H1 (cell line): ENCODE data around the gene TPST2. TPM values are rescaled to one million over a fixed set of nuclear protein-coding genes. Genes with fewer than 3 reads are reported as not detected.

Source experiments
- CTCF ChIA-PET: fragments of 300-600 bp; sonication (Branson Sonifier 250); formaldehyde crosslinking; loops from one replicate; lab custom pipeline; 2021; ENCODE audit not compliant: partially characterized antibody; lab: Charles Lee
- POLR2A ChIA-PET: fragments of 300-600 bp; sonication (Branson Sonifier 250); formaldehyde crosslinking; loops from one replicate; lab custom pipeline; 2021; ENCODE audit warnings: inconsistent platforms; ENCODE audit not compliant: partially characterized antibody; lab: Charles Lee
- DNase-seq, 2 experiments: peaks; one replicate each; pipeline versions ENCODE4 v3.0.0 to v3.0.0-alpha.2; 2010 to 2022; ENCODE audit warnings: low spot score in 2 of 2, low read depth in 1 of 2, mixed read lengths in 1 of 2
- FAIRE-seq: peaks from 2 replicates; lab custom pipeline; 2011; peaks lifted over from hg19 to GRCh38; lab: Jason Lieb, UNC
- H2AFZ ChIP-seq: 2 replicates; pipeline ENCODE4 v1.8.1; 2012; ENCODE audit warnings: low read length, inconsistent platforms
- H2AK5ac ChIP-seq: 2 replicates; pipeline ENCODE4 v1.6.1; 2013; ENCODE audit warnings: low read depth, low read length
- H2BK120ac ChIP-seq: replicated peaks from 2 replicates; pipeline ENCODE3; 2013; ENCODE audit warnings: low read depth, low read length, inconsistent platforms
- H2BK12ac ChIP-seq: 2 replicates; pipeline ENCODE4 v1.6.1; 2013; ENCODE audit warnings: low read depth, low read length
- H2BK15ac ChIP-seq: 2 replicates; pipeline ENCODE4 v1.6.1; 2013; ENCODE audit warnings: low read length
- H2BK20ac ChIP-seq: 2 replicates; pipeline ENCODE4 v1.6.1; 2013; ENCODE audit warnings: low read length
- H2BK5ac ChIP-seq: 2 replicates; pipeline ENCODE4 v1.6.1; 2013; ENCODE audit warnings: low read depth, low read length
- H3K14ac ChIP-seq: 2 replicates; pipeline ENCODE4 v1.6.1; 2013; ENCODE audit warnings: inconsistent platforms; ENCODE audit not compliant: insufficient read length
- H3K18ac ChIP-seq: 2 replicates; pipeline ENCODE4 v1.6.1; 2013; ENCODE audit warnings: low read length; ENCODE audit errors: extremely low read depth
- H3K23ac ChIP-seq: 2 replicates; pipeline ENCODE4 v1.6.1; 2013; ENCODE audit warnings: inconsistent platforms; ENCODE audit not compliant: insufficient read length
- H3K23me2 ChIP-seq: 2 replicates; pipeline ENCODE4 v1.6.1; 2013; ENCODE audit warnings: low read depth, low read length
- H3K27ac ChIP-seq: 2 replicates; pipeline ENCODE4 v1.6.1; 2011; ENCODE audit warnings: low read depth, low read length, inconsistent platforms
- H3K27me3 ChIP-seq, 4 experiments: replicated peaks in 1 of 4; 1 replicate in 1 of 4; 2 replicates in 3 of 4; pipeline versions ENCODE4 v1.6.1 to v1.8.1; 2011 to 2013; ENCODE audit warnings: low read length in 3 of 4, mild to moderate bottlenecking in 3 of 4, inconsistent platforms in 2 of 4, mixed read lengths in 2 of 4, moderate library complexity in 1 of 4; ENCODE audit not compliant: control insufficient read depth in 3 of 4, insufficient read depth in 3 of 4; ENCODE audit errors: extremely low read depth in 1 of 4
- H3K36me3 ChIP-seq, 4 experiments: 2 replicates each; pipeline versions ENCODE4 v1.6.1 to v1.8.1; 2011 to 2013; ENCODE audit warnings: mild to moderate bottlenecking in 4 of 4, low read length in 3 of 4, moderate library complexity in 2 of 4, control low read depth in 1 of 4, inconsistent platforms in 1 of 4; ENCODE audit not compliant: insufficient read depth in 4 of 4, control insufficient read depth in 2 of 4
- H3K4ac ChIP-seq: replicated peaks from 2 replicates; pipeline ENCODE3; 2013; ENCODE audit warnings: low read length, low read depth, mixed read lengths, inconsistent platforms; ENCODE audit not compliant: insufficient read length
- H3K4me1 ChIP-seq, 4 experiments: replicated peaks in 1 of 4; 1 replicate in 1 of 4; 2 replicates in 3 of 4; pipeline versions ENCODE4 v1.6.1 to v1.8.1; 2011 to 2013; ENCODE audit warnings: low read length in 3 of 4, inconsistent platforms in 2 of 4, mixed read lengths in 1 of 4; ENCODE audit not compliant: insufficient read depth in 4 of 4, control insufficient read depth in 3 of 4
- H3K4me2 ChIP-seq, 2 experiments: 2 replicates each; pipeline versions ENCODE4 v1.6.1 to v1.8.1; 2011 to 2013; ENCODE audit warnings: low read depth in 2 of 2, low read length in 2 of 2, control low read depth in 1 of 2, inconsistent platforms in 1 of 2, mild to moderate bottlenecking in 1 of 2; ENCODE audit not compliant: insufficient read depth in 1 of 2
- H3K4me3 ChIP-seq, 4 experiments: fragments of 200-600, 300-600 bp in 1 of 4; sonication (generic), shearing (Covaris generic), sonication (Bioruptor Twin) in 1 of 4; 2 replicates each; pipeline versions ENCODE4 v1.5.1 to v1.8.1; 2011 to 2016; ENCODE audit warnings: low read length in 4 of 4, low read depth in 3 of 4, control low read depth in 2 of 4, inconsistent platforms in 2 of 4, mild to moderate bottlenecking in 2 of 4, mixed read lengths in 1 of 4, moderate library complexity in 1 of 4; ENCODE audit not compliant: insufficient read depth in 2 of 4; ENCODE audit errors: extremely low read depth in 1 of 4
- H3K56ac ChIP-seq: replicated peaks from 2 replicates; pipeline ENCODE3; 2013; ENCODE audit warnings: low read depth, mild to moderate bottlenecking, mixed read lengths, low read length, inconsistent platforms; ENCODE audit not compliant: insufficient read length
- H3K79me1 ChIP-seq: 2 replicates; pipeline ENCODE4 v1.6.1; 2013; ENCODE audit warnings: low read depth, low read length, control low read depth
- H3K79me2 ChIP-seq, 2 experiments: 2 replicates each; pipeline versions ENCODE4 v1.6.1 to v1.8.1; 2012 to 2013; ENCODE audit warnings: low read length in 2 of 2, mild to moderate bottlenecking in 2 of 2, inconsistent platforms in 1 of 2; ENCODE audit not compliant: insufficient read depth in 2 of 2, control insufficient read depth in 1 of 2
- H3K9ac ChIP-seq, 4 experiments: replicated peaks in 1 of 4; 1 replicate in 1 of 4; 2 replicates in 3 of 4; pipeline versions ENCODE4 v1.6.1 to v1.8.1; 2011 to 2013; ENCODE audit warnings: low read depth in 3 of 4, low read length in 3 of 4, control low read depth in 2 of 4, mild to moderate bottlenecking in 2 of 4, moderate library complexity in 2 of 4, inconsistent platforms in 1 of 4; ENCODE audit errors: extremely low read depth in 1 of 4
- H3K9me3 ChIP-seq, 2 experiments: 2 replicates each; pipeline versions ENCODE4 v1.6.1 to v1.8.1; 2012 to 2013; ENCODE audit warnings: mild to moderate bottlenecking in 2 of 2, moderate library complexity in 2 of 2, control low read depth in 1 of 2, inconsistent platforms in 1 of 2, low read depth in 1 of 2, low read length in 1 of 2, mixed read lengths in 1 of 2; ENCODE audit not compliant: insufficient read depth in 2 of 2
- H4K20me1 ChIP-seq, 2 experiments: replicated peaks in 1 of 2; 2 replicates each; pipeline versions ENCODE3 to v1.8.1; 2011 to 2013; ENCODE audit warnings: inconsistent platforms in 2 of 2, low read length in 2 of 2, mild to moderate bottlenecking in 1 of 2; ENCODE audit not compliant: insufficient read depth in 2 of 2, control insufficient read depth in 1 of 2
- H4K5ac ChIP-seq: 2 replicates; pipeline ENCODE4 v1.6.1; 2013; ENCODE audit warnings: low read length, low read depth, mixed read lengths, inconsistent platforms; ENCODE audit not compliant: insufficient read length
- H4K8ac ChIP-seq: 2 replicates; pipeline ENCODE4 v1.8.0; 2013; ENCODE audit warnings: mild to moderate bottlenecking, moderate library complexity, low read length, inconsistent platforms; ENCODE audit not compliant: insufficient read depth; ENCODE audit errors: extremely low read depth
- H4K91ac ChIP-seq: replicated peaks from 2 replicates; pipeline ENCODE3; 2013; ENCODE audit warnings: low read length, mixed read lengths, inconsistent platforms; ENCODE audit not compliant: insufficient read length
- BRCA1 ChIP-seq: IDR thresholded peaks from 2 replicates; pipeline ENCODE4 v1.6.1; 2012; ENCODE audit warnings: low read depth, low read length, improper control_type of control experiment
- CBX8 ChIP-seq: fragments of 300-800, 300-1000 bp; sonication (generic); IDR thresholded peaks from 2 replicates; pipeline ENCODE4 v1.7.1; 2016; ENCODE audit warnings: low read depth, low read length, borderline replicate concordance
- CEBPB ChIP-seq: IDR thresholded peaks from 2 replicates; pipeline ENCODE4 v1.6.1; 2012; ENCODE audit warnings: low read depth, low read length
- CHD2 ChIP-seq: IDR thresholded peaks from 2 replicates; pipeline ENCODE4 v1.6.1; 2012; ENCODE audit warnings: low read length, improper control_type of control experiment
- EP300 ChIP-seq, 2 experiments: IDR thresholded peaks; 1 replicate in 1 of 2; 2 replicates in 1 of 2; pipeline ENCODE4 v1.6.1; 2011 to 2012; ENCODE audit warnings: low read depth in 2 of 2, low read length in 2 of 2, mild to moderate bottlenecking in 2 of 2, borderline replicate concordance in 1 of 2, inconsistent platforms in 1 of 2, moderate library complexity in 1 of 2
- HDAC2 ChIP-seq, 2 experiments: fragments of 300-600 bp in 1 of 2; sonication (generic) in 1 of 2; IDR thresholded peaks; 2 replicates each; pipeline ENCODE4 v1.6.1; 2011 to 2012; ENCODE audit warnings: low read depth in 2 of 2, low read length in 2 of 2, mild to moderate bottlenecking in 2 of 2, moderate library complexity in 2 of 2, borderline replicate concordance in 1 of 2, inconsistent platforms in 1 of 2
- HDAC6 ChIP-seq: IDR thresholded peaks from one replicate; pipeline ENCODE4 v1.7.1; 2012; ENCODE audit warnings: low read depth, mild to moderate bottlenecking, inconsistent platforms, low read length, moderate library complexity
- NRF1 ChIP-seq: IDR thresholded peaks from 2 replicates; pipeline ENCODE4 v1.6.1; 2011; ENCODE audit warnings: mild to moderate bottlenecking, low read depth, low read length, improper control_type of control experiment
- POU5F1 ChIP-seq: IDR thresholded peaks from 2 replicates; pipeline ENCODE4 v1.6.1; 2011; ENCODE audit warnings: low read depth, mild to moderate bottlenecking, low read length, moderate library complexity
- RAD21 ChIP-seq, 2 experiments: IDR thresholded peaks in 1 of 2; conservative IDR thresholded peaks in 1 of 2; 2 replicates each; pipeline ENCODE4 v1.6.1; 2011; ENCODE audit warnings: low read depth in 2 of 2, low read length in 2 of 2, improper control_type of control experiment in 1 of 2, inconsistent platforms in 1 of 2, mild to moderate bottlenecking in 1 of 2, moderate library complexity in 1 of 2
- RFX5 ChIP-seq: IDR thresholded peaks from 2 replicates; pipeline ENCODE4 v1.6.1; 2011; ENCODE audit warnings: low read depth, low read length, improper control_type of control experiment, borderline replicate concordance
- SP1 ChIP-seq: IDR thresholded peaks from 2 replicates; pipeline ENCODE4 v1.6.1; 2011; ENCODE audit warnings: low read depth, low read length
- SP4 ChIP-seq: IDR thresholded peaks from 2 replicates; pipeline ENCODE4 v1.6.1; 2012; ENCODE audit warnings: low read length, inconsistent platforms
- WGBS, 2 experiments: shearing (Covaris generic) in 1 of 2; methylation state at CpG; one replicate each; pipeline versions ENCODE4 v1.1.6 to v1.1.7; 2013 to 2015; ENCODE audit warnings: low lambda C conversion rate in 2 of 2, mixed read lengths in 2 of 2, inconsistent platforms in 1 of 2, low coverage in 1 of 2, missing lambda C conversion rate in 1 of 2; ENCODE audit not compliant: insufficient replicate concordance in 2 of 2, insufficient coverage in 1 of 2, insufficient read length in 1 of 2; ENCODE audit errors: extremely low coverage in 1 of 2, missing lambda C conversion rate in 1 of 2; 5-methylcytosine and 5-hydroxymethylcytosine counted together
- polyA plus RNA-seq, 7 experiments: library from polyadenylated mRNA; depleted of rRNA in 3 of 7; stranded (reverse) in 5 of 7; unstranded in 2 of 7; fragments of >200 nt in 5 of 7; fragments of 200-250 nt in 2 of 7; gene quantifications; 1 replicate in 5 of 7; 2 replicates in 1 of 7; 4 replicates in 1 of 7; pipeline versions ENCODE4 v1.2.1 to v1.2.3, GENCODE V29; 2011 to 2013; ENCODE audit warnings: missing spikeins in 2 of 7, mixed read lengths in 2 of 7
- total RNA-seq: library from RNA; stranded (reverse); fragmentation: NEBNext Ultra II Directional; extraction: Animal tissue kit (Norgen Biotek cat#: 25700); gene quantifications from 2 replicates; pipeline ENCODE4 v1.2.1, GENCODE V29; 2021

The TPST2 gene
- total and polyA plus RNA-seq, 2 of the 8 experiments (the other 6 are each of a cell fraction or from before 2014, with no cell fraction given): 58.8 to 143 TPM

DNA sequence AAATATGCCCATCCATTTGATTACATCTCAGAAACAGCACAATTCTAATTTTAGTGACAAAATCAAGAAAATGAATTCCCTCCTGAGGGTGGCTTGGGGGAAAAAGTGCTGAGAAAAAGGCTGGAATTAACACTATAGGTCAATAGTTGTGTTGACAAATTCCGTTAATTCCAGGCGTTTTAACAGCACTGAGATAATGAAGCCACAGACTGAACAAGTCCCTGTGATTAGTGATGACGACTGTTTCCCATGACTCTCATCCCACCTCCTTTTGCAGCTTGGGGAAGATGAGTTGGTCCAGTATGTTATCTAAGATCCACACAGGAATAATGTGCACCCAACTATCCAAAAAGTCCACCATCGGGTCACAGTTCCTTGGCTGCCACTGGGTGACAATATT lies 93.5 kb downstream of the TPST2 start:
- H2BK20ac ChIP-seq: no peak overlapping the region
- no peak overlapping the region for H3K4ac ChIP-seq
- no peak for DNase-seq
- no peaks in the 10 kb centered on the region for H3K23me2 ChIP-seq
- peaks cover 33 to 78% (median 69%) of the 10 kb centered on the region in 4 experiments for H3K36me3 ChIP-seq
- ChIA-PET POLR2A (interaction anchor here (0.8 to 3.4 kb wide), 5 partner anchors 12 to 35 kb away, joined by 3 to 27 read pairs (median 3); partner anchors contain the start of genes HPS4, SRRD and TFIP11), CTCF (no interaction called here)
- H3K14ac ChIP-seq: no peak overlapping the region
- H2BK15ac ChIP-seq: no peak overlapping the region
- no peak overlapping the region for H3K56ac ChIP-seq
- H2BK12ac ChIP-seq: no peak overlapping the region
- no peak overlapping the region for H4K5ac ChIP-seq
- H3K4me3 ChIP-seq: no peak overlapping the region
- H2BK5ac ChIP-seq: no peak overlapping the region
- no peak overlapping the region for H2BK120ac ChIP-seq
- WGBS, 2 experiments: 87% methylated on average over 4 of the region's 4 CpGs; no CpG with 5 or more reads in 1 of the 2 experiments
- H3K27ac ChIP-seq: no peak overlapping the region
- no peak overlapping the region for H4K8ac ChIP-seq
- no peak overlapping the region for H3K9ac ChIP-seq
- no peak overlapping the region for H3K23ac ChIP-seq
- no peaks in the 10 kb centered on the region for H3K79me1 ChIP-seq
- no peaks in the 10 kb centered on the region for H3K9me3 ChIP-seq
- H2AFZ ChIP-seq: no peak overlapping the region
- H3K79me2 ChIP-seq: no peaks in the 10 kb centered on the region
- H3K4me1 ChIP-seq: no peaks in the 10 kb centered on the region
- no peak overlapping the region for H3K18ac ChIP-seq
- H2AK5ac ChIP-seq: no peak overlapping the region
- H4K20me1 ChIP-seq: peaks cover 0 to 15% of the 10 kb centered on the region in 2 experiments
- no peak for FAIRE-seq
- no peak overlapping the region for H3K4me2 ChIP-seq
- no peak overlapping the region for H4K91ac ChIP-seq
- H3K27me3 ChIP-seq: no peaks in the 10 kb centered on the region
- TF ChIP-seq BRCA1: no peak
- no peak for TF ChIP-seq POU5F1
- no peak for TF ChIP-seq EP300 (IDR thresholded peaks at IDR 0.05; ENCODE audit: borderline replicate concordance in 1 of 2, low read depth in 2 of 2, low read length in 2 of 2)
- no peak for TF ChIP-seq CBX8
- no peak for TF ChIP-seq HDAC2 (IDR thresholded peaks at IDR 0.05; ENCODE audit: borderline replicate concordance in 1 of 2, low read depth in 2 of 2, low read length in 2 of 2)
- TF ChIP-seq RFX5: no peak
- TF ChIP-seq SP1: no peak
- no peak for TF ChIP-seq CHD2
- no peak for TF ChIP-seq SP4
- TF ChIP-seq CEBPB: no peak
- no peak for TF ChIP-seq NRF1
- TF ChIP-seq RAD21 (IDR thresholded peaks at IDR 0.05 in 1 of 2, conservative IDR thresholded peaks at IDR 0.05 in 1 of 2; ENCODE audit: low read depth in 2 of 2, low read length in 2 of 2): no peak
- no peak for TF ChIP-seq HDAC6
